ENCODE measurements around the gene KCNE2.

The KCNE2 gene

DNA sequence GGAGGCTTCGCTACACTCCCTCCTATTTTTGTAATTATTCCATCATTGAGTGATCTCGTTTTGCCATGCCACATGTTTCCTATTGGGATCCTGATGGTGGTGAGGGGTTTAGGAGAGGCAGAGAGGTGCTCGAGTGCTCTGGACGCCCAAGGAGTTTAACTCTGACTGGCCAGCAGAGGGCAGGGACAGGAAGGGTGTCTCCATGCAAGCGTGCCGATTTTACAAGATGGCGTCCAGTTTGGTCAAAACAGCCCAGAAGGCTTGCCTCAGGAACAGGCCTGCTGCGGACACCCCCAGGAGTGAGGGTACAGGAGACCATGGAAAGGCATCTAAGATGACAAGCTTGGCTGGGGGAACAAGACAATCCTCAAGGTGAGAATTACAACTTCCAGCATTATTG, 33.8 kb upstream of the KCNE2 start:
- Histone ChIP-seq H3K4me2 (ENCODE audit: low read depth, low read length) (no peak overlapping the region), H3K27me3 (replicated peaks; ENCODE audit: insufficient read depth, low read length) (no peaks in the 10 kb centered on the region)

DNA sequence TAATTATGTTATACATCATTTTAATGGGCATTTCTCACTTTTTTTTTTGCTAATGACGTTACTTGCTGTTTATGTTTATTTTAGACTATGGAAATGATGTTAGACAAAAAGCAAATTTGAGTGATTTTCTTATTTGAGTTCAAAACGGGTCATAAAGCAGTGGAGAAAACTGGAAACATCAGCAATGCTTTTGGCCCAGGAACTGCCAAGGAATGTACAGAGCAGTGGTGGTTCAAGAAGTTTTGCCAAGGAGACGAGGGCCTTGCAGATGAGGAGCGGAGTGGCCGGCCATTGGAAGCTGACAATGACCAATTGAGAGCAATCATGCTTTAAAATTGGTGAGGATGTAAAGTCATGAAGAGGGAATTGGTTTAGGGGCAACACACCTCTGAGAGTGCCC, 32.1 kb upstream of the KCNE2 start:
- Histone ChIP-seq H3K4me2 (ENCODE audit: low read depth, low read length) (no peak overlapping the region), H3F3A (ENCODE audit: insufficient read depth, low read length) (no peaks in the 10 kb centered on the region), H3K79me2 (ENCODE audit: low read length) (no peaks in the 10 kb centered on the region), H3K27ac (ENCODE audit: low read length) (no peak overlapping the region), H3K9ac (ENCODE audit: low read length) (no peak overlapping the region), H4K20me1 (ENCODE audit: insufficient read depth, low read length) (no peaks in the 10 kb centered on the region), H2AFZ (ENCODE audit: low read length) (no peak overlapping the region), H3K36me3 (replicated peaks; ENCODE audit: insufficient read depth, low read length) (no peaks in the 10 kb centered on the region), H3K9me3 (replicated peaks; ENCODE audit: insufficient read depth, low read length) (no peaks in the 10 kb centered on the region), H3K9me2 (replicated peaks; ENCODE audit: insufficient read depth, low read length) (no peaks in the 10 kb centered on the region), H3K4me1 (ENCODE audit: low read length) (no peaks in the 10 kb centered on the region), H3K4me3 (ENCODE audit: low read length) (no peak overlapping the region), H3K27me3 (replicated peaks; ENCODE audit: insufficient read depth, low read length) (no peaks in the 10 kb centered on the region)
- TF ChIP-seq EZH2phosphoT487 (IDR thresholded peaks at IDR 0.05; ENCODE audit: low read length), result no peak
- TF ChIP-seq, protein P1, sequence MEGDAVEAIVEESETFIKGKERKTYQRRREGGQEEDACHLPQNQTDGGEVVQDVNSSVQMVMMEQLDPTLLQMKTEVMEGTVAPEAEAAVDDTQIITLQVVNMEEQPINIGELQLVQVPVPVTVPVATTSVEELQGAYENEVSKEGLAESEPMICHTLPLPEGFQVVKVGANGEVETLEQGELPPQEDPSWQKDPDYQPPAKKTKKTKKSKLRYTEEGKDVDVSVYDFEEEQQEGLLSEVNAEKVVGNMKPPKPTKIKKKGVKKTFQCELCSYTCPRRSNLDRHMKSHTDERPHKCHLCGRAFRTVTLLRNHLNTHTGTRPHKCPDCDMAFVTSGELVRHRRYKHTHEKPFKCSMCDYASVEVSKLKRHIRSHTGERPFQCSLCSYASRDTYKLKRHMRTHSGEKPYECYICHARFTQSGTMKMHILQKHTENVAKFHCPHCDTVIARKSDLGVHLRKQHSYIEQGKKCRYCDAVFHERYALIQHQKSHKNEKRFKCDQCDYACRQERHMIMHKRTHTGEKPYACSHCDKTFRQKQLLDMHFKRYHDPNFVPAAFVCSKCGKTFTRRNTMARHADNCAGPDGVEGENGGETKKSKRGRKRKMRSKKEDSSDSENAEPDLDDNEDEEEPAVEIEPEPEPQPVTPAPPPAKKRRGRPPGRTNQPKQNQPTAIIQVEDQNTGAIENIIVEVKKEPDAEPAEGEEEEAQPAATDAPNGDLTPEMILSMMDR (IDR thresholded peaks at IDR 0.05; ENCODE audit: low read length), result no peak
- TF ChIP-seq EZH2 (optimal IDR thresholded peaks at IDR 0.05; ENCODE audit: low read depth, low read length), result no peak
- DNase-seq, result no peak

More for the DNA sequence above, 33.8 kb upstream of the KCNE2 start:
- Histone ChIP-seq H2AFZ (ENCODE audit: low read length) (no peak overlapping the region), H3K9ac (ENCODE audit: low read length) (no peak overlapping the region), H3K36me3 (replicated peaks; ENCODE audit: insufficient read depth, low read length) (no peaks in the 10 kb centered on the region), H4K20me1 (ENCODE audit: insufficient read depth, low read length) (no peaks in the 10 kb centered on the region), H3K4me1 (ENCODE audit: low read length) (no peaks in the 10 kb centered on the region), H3K9me2 (replicated peaks; ENCODE audit: insufficient read depth, low read length) (no peaks in the 10 kb centered on the region), H3F3A (ENCODE audit: insufficient read depth, low read length) (no peaks in the 10 kb centered on the region), H3K9me3 (replicated peaks; ENCODE audit: insufficient read depth, low read length) (no peaks in the 10 kb centered on the region), H3K27ac (ENCODE audit: low read length) (no peak overlapping the region), H3K4me3 (ENCODE audit: low read length) (no peak overlapping the region), H3K79me2 (ENCODE audit: low read length) (no peaks in the 10 kb centered on the region)
- TF ChIP-seq EZH2 (optimal IDR thresholded peaks at IDR 0.05; ENCODE audit: low read depth, low read length), result no peak
- DNase-seq, result no peak

DNA sequence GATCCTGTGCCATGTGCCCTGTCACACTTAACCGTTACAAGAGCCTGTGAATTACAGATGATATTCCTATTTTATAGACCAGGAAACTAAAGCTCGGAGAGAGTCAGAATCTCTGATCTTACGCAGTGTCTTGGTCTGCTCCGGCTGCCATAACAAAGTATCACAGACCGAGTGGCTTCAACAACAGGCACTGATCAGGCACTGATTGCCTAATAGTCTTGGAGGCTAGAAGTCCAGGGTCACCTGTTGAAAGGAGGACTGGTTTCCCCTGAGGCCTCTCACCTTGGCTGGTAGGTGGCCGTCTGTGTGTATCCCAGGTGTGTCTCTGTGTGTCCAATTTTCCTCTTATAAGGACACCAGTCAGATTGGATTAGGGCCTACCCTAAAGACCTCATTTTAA, 31.5 kb upstream of the KCNE2 start:
- Histone ChIP-seq H3K4me1 (ENCODE audit: low read length) (no peaks in the 10 kb centered on the region), H3K36me3 (replicated peaks; ENCODE audit: insufficient read depth, low read length) (no peaks in the 10 kb centered on the region), H4K20me1 (ENCODE audit: insufficient read depth, low read length) (no peaks in the 10 kb centered on the region), H3K27ac (ENCODE audit: low read length) (no peak overlapping the region), H3K9me3 (replicated peaks; ENCODE audit: insufficient read depth, low read length) (no peaks in the 10 kb centered on the region), H3K27me3 (replicated peaks; ENCODE audit: insufficient read depth, low read length) (no peaks in the 10 kb centered on the region), H3K4me2 (ENCODE audit: low read depth, low read length) (no peak overlapping the region), H3F3A (ENCODE audit: insufficient read depth, low read length) (no peaks in the 10 kb centered on the region), H3K4me3 (ENCODE audit: low read length) (no peak overlapping the region), H3K9ac (ENCODE audit: low read length) (no peak overlapping the region), H3K79me2 (ENCODE audit: low read length) (no peaks in the 10 kb centered on the region), H2AFZ (ENCODE audit: low read length) (no peak overlapping the region), H3K9me2 (replicated peaks; ENCODE audit: insufficient read depth, low read length) (no peaks in the 10 kb centered on the region)
- TF ChIP-seq EZH2 (optimal IDR thresholded peaks at IDR 0.05; ENCODE audit: low read depth, low read length) (no peak), EZH2phosphoT487 (IDR thresholded peaks at IDR 0.05; ENCODE audit: low read length) (no peak)
- TF ChIP-seq, protein P1 (IDR thresholded peaks at IDR 0.05; ENCODE audit: low read length), result no peak
- DNase-seq, result no peak

DNA sequence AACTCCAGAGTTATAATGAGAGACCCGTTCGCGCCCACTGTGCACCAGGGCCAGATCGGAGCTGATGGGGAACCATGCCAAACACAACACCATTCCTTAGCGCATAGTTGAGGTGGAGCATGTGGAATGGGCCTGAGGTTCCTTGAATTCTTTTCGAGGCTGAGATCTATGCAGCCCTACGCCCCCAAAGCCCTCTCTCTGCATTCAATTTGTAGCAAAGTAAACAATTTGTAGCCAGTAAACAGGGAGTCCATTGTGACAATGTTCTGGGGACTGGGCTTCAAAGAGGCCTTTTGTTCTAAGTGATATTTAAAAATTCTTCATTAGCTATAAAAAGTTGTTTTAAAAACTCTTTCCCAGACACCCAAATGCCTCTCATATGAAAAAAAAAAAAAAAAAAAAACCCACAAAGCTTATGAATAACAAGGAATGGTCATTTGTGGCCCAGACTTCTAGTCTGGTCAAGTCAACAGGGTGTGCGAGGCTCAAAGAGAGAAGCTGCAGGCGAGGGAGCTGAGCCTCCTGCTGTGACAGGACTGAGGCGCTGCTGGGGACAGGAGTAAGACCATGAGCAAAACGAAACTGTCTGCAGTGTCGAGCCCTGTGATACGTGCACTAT, 30.6 kb upstream of the KCNE2 start:
- Histone ChIP-seq H4K20me1 (ENCODE audit: insufficient read depth, low read length) (no peaks in the 10 kb centered on the region), H3K4me3 (ENCODE audit: low read length) (no peak overlapping the region), H2AFZ (ENCODE audit: low read length) (no peak overlapping the region), H3K79me2 (ENCODE audit: low read length) (no peaks in the 10 kb centered on the region), H3K9ac (ENCODE audit: low read length) (no peak overlapping the region), H3K9me2 (replicated peaks; ENCODE audit: insufficient read depth, low read length) (no peaks in the 10 kb centered on the region), H3K4me2 (ENCODE audit: low read depth, low read length) (no peak overlapping the region), H3K9me3 (replicated peaks; ENCODE audit: insufficient read depth, low read length) (no peaks in the 10 kb centered on the region), H3K4me1 (ENCODE audit: low read length) (no peaks in the 10 kb centered on the region), H3K27ac (ENCODE audit: low read length) (no peak overlapping the region), H3K36me3 (replicated peaks; ENCODE audit: insufficient read depth, low read length) (no peaks in the 10 kb centered on the region), H3F3A (ENCODE audit: insufficient read depth, low read length) (no peaks in the 10 kb centered on the region), H3K27me3 (replicated peaks; ENCODE audit: insufficient read depth, low read length) (no peaks in the 10 kb centered on the region)
- TF ChIP-seq, protein P1 (IDR thresholded peaks at IDR 0.05; ENCODE audit: low read length), result no peak
- TF ChIP-seq EZH2phosphoT487 (IDR thresholded peaks at IDR 0.05; ENCODE audit: low read length) (no peak), EZH2 (optimal IDR thresholded peaks at IDR 0.05; ENCODE audit: low read depth, low read length) (no peak)
- no peak for DNase-seq

All from MM.1S (cell line).